ENCODE measurements around the gene MED1.
"Not testable (repeated sequence)": the region's sequence is repeated elsewhere in the genome, so short reads cannot be mapped to it uniquely, and the experiment has no call there.

The MED1 gene

GRCh38 chr17:39450847-39451581 is at the start of gene MED1:
MED1 (minus strand) TSS chr17:39451263; CDS start chr17:39451062, 201 bp downstream.
- peak; percentile 88 for DNase-seq

- not testable (repeated sequence) for DNase-seq
These were observed 45.9 kb upstream of the MED1 start for GRCh38 chr17:39496921-39497320.

GRCh38 chr17:39487946-39488345 is 36.9 kb upstream of the MED1 start:
- no peak for DNase-seq

DNA sequence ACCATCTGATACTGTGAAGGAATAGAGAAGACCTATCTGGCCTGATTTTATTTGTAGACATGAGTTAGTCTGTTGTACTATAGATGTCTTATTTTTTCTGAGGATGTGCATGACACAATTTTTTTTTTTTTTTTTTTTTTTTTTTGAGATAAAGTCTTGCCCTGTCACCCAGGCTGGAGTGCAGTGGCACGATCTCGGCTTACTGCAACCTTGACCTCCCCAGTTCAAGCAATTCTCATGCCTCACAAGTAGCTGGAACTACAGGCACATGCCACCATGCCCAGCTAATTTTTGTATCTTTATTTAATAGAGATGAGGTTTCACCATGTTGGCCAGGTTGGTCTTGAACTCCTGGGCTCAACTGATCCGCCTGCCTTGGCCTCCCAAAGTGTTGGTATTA is 36.4 kb upstream of the MED1 start:
- DNase-seq = not testable (repeated sequence)

DNA sequence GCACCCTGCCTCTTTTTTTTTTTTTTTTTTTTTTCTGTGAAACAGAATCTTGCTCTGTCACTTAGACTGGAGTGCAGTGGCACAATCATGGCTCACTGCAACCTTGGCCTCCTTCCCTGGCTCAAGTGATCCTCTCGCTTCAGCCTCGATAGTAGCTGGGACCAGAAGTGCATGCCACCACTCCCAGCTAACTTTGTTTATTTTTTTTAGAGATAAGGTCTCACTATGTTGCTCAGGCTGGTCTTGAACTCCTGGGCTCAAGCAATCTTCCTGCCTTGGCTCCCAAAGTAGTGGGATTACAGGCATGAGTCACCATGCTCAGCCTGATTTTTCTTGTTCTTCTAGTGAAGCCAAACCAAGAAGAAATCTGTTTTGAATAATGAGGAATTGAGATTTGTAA is 35.2 kb upstream of the MED1 start:
- no peak for DNase-seq

GRCh38 chr17:39485555-39485954 is 34.5 kb upstream of the MED1 start:
- DNase-seq = no peak

- no peak for DNase-seq
These were observed 33.1 kb upstream of the MED1 start for GRCh38 chr17:39484178-39484577.

- DNase-seq = no peak
These were observed 32.4 kb upstream of the MED1 start for GRCh38 chr17:39483506-39483905.

DNA sequence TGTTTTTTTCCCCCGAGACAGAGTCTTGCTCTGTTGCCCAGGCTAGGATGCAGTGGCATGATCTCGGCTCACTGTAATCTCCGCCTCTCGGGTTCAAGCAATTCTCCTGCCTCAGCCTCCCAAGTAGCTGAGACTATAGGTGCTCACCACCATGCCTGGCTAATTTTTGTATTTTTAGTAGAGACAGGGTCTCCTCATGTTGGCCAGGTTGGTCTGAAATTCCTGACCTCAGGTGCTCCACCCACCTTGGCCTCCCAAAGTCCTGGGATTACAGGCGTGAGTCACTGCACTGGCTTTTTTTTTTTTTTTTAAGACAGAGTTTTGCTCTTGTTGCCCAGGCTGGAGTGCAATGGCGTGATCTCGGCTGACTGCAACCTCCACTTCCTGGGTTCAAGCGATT is 28.6 kb upstream of the MED1 start:
- DNase-seq = not testable (repeated sequence)

GRCh38 chr17:39473310-39473709 is 22.2 kb upstream of the MED1 start:
- DNase-seq = no peak

DNA sequence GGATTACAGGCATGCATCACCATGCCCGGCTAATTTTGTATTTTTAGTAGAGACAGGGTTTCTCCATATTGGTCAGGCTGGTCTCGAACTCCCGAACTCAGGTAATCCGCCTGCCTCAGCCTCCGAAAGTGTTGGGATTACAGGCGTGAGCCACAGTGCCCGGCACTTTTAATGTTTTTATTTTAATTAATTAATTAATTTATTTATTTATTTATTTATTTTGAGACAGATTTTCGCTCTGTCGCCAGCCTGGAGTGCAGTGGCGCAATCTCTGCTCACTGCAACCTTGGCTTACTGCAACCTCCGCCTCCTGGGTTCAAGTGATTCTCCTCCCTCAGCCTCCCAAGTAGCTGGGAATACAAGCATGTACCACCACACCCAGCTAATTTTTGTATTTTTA is 17.5 kb upstream of the MED1 start:
- not testable (repeated sequence) for DNase-seq

DNA sequence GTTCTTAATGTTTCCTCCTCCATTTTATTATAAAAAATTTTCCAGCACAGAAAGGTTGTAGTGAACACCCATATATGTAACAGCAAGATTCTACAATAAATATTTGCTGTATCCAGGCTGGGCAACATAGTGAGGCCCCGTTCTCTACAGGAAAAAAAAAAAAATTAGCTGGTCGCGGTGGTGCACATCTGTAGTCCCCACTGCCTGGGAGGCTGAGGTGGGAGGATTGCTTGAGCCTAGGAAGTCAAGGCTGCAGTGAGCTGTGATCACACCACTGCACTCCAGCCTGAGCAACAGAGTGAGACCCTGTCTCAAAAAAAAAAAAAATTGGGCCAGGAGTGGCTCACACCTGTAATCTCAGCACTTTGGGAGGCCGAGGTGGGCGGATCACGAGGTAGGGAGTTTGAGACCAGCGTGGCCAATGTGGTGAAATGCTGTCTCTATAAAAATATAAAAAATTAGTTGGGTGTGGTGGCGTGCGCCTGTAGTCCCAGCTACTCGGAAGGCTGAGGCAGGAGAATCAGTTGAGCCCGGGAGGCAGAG is 13.6 kb upstream of the MED1 start:
- not testable (repeated sequence) for DNase-seq

- no peak for DNase-seq
These were observed 11.7 kb upstream of the MED1 start for GRCh38 chr17:39462631-39463375.

DNA sequence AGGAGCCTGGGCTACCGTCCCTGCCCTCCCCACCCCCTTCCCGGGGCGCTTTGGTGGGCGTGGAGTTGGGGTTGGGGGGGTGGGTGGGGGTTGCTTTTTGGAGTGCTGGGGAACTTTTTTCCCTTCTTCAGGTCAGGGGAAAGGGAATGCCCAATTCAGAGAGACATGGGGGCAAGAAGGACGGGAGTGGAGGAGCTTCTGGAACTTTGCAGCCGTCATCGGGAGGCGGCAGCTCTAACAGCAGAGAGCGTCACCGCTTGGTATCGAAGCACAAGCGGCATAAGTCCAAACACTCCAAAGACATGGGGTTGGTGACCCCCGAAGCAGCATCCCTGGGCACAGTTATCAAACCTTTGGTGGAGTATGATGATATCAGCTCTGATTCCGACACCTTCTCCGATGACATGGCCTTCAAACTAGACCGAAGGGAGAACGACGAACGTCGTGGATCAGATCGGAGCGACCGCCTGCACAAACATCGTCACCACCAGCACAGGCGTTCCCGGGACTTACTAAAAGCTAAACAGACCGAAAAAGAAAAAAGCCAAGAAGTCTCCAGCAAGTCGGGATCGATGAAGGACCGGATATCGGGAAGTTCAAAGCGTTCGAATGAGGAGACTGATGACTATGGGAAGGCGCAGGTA is 11.0 kb upstream of the MED1 start:
- peak; percentile 9 for DNase-seq

DNA sequence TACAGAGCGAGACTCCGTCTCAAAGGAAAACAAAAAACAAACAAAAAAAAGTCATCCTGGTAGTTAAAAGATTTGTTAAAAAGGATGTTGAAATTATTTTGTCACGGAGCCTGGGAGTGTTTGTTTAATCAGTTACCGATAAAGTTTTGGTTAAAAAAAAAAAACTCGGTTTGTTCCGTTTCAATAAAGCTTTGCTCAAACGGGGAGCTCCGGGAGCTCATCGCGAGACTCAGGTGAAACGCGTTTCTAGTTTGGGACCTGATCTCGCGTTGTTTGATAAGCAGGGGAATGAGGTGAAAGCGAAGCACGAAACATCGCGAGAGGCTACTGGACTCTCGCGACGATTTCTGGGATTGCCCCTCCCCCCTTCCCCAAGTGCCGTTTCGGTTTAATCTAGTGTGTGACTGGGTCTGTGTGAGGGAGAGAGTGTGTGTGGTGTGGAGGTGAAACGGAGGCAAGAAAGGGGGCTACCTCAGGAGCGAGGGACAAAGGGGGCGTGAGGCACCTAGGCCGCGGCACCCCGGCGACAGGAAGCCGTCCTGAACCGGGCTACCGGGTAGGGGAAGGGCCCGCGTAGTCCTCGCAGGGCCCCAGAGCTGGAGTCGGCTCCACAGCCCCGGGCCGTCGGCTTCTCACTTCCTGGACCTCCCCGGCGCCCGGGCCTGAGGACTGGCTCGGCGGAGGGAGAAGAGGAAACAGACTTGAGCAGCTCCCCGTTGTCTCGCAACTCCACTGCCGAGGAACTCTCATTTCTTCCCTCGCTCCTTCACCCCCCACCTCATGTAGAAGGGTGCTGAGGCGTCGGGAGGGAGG is 10.3 kb upstream of the MED1 start, which contains the start of gene CDK12:
CDK12 (plus strand) TSS at position 374 of the 813 bp plus-strand sequence. CDS start 586 bp downstream, outside the sequence.
- DNase-seq = peak; percentile 94

DNA sequence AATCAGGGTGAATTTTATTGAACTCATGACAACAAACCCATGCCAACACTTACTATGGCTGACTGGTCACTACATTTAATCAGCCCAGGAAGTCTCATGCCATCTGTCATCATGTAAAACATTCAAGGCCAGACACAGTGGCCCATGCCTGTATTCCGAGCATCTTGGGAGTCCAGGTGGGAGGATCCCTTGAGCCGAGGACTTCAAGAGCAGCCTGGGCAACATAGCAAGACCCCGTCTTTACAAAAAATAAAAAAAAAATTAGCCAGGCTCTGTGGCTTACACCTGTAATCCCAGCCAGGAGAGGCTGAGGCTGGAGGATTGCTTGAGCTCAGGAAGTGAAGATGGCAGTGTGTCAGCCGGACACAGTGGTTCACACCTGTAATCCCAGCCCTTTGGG is 4.9 kb upstream of the MED1 start:
- DNase-seq = no peak

- no peak for DNase-seq
These were observed 1.0 kb downstream of the MED1 start for GRCh38 chr17:39450051-39450450.

DNA sequence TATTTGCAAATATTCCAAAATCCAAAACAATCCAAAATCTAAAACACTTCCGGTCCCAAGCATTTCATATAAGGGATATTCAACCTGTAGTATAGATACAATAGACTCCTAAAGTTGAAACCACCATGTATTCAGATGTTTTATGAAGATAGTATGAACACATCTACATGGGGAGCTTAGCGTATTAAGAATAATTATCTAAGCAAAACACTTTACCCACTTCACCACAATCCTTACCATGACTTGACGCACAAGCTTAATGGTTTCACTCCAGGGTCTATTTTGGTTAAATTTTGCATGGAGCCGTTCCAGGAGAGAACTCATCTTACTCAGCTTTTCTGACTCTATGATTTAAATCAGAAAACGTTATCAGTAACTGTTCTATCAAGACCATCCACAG is 3.5 kb downstream of the MED1 start:
- no peak for DNase-seq

GRCh38 chr17:39443326-39443725 is 7.7 kb downstream of the MED1 start:
- DNase-seq = no peak

GRCh38 chr17:39439868-39440267 is 11.2 kb downstream of the MED1 start:
- not testable (repeated sequence) for DNase-seq

DNA sequence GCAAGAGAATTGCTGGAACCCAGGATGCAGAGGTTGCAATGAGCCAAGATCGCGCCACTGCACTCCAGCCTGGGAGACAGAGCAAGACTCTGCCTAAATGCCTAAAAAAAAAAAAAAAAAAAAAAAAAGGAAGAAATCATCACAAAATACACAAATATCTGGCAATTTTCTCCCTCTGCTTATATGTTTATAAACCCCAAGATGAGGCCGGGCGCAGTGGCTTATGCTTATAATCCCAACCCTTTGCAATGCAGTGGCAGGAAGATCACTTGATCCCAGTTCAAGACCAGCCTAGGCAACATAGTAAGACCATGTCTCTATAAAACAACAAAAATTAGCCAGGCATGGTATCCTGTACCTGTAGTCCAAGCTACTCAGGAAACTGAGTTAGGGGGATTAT is 21.5 kb downstream of the MED1 start:
- no peak for DNase-seq

- DNase-seq = no peak
These were observed 34.9 kb downstream of the MED1 start for GRCh38 chr17:39416141-39416540.

GRCh38 chr17:39410279-39410678 is 40.8 kb downstream of the MED1 start:
- no peak for DNase-seq

All from activated gamma-delta T cell treated with Interleukin-2 at 50 U/mL for 16 hours (primary cell).